Kidney tubule cell (primary cell): ENCODE results near the gene CCS.
"Not testable (repeated sequence)": the region's sequence is repeated elsewhere in the genome, so short reads cannot be mapped to it uniquely, and the experiment has no call there.

Experiments used
- DNase-seq: peaks from one replicate; pipeline ENCODE4 v3.0.0-alpha.2; 2018; ENCODE audit warnings: low spot score

CCS gene

GRCh38 chr11:66592457-66593302 lies at the start of gene CCS, which contains the start of gene CCDC87:
Gene CCS, plus strand, starts transcription at chr11:66593185. Its CDS starts 77 bp downstream, at chr11:66593262.
Gene CCDC87, minus strand, starts transcription at chr11:66593063. Its CDS starts 48 bp downstream, at chr11:66593015.
- peak; percentile 95 for DNase-seq

GRCh38 chr11:66543263-66544107 lies 49.5 kb upstream of the CCS start:
- no peak for DNase-seq

GRCh38 chr11:66544952-66545351 lies 48.0 kb upstream of the CCS start:
- DNase-seq: not testable (repeated sequence)

- DNase-seq: peak; percentile 98
Measured at GRCh38 chr11:66545701-66546367, 47.2 kb upstream of the CCS start, which contains the start of gene ZDHHC24. Gene ZDHHC24, minus strand, starts transcription at chr11:66546048. Its CDS starts 45 bp downstream, at chr11:66546003.

GRCh38 chr11:66546368-66546965 lies 46.5 kb upstream of the CCS start, which contains the start of gene ACTN3:
Gene ACTN3, plus strand, starts transcription at chr11:66546903. Its CDS starts 35 bp downstream, at chr11:66546938.
- DNase-seq: no peak

GRCh38 chr11:66546966-66547661 lies 45.9 kb upstream of the CCS start:
- no peak for DNase-seq

GRCh38 chr11:66547662-66548009 lies 45.3 kb upstream of the CCS start:
- no peak for DNase-seq

- no peak for DNase-seq
Measured at GRCh38 chr11:66548041-66548440, 44.9 kb upstream of the CCS start.

- no peak for DNase-seq
Measured at GRCh38 chr11:66548774-66549630, 44.0 kb upstream of the CCS start.

GRCh38 chr11:66549696-66550095 lies 43.3 kb upstream of the CCS start:
- DNase-seq: no peak

- no peak for DNase-seq
Measured at GRCh38 chr11:66550887-66551286, 42.1 kb upstream of the CCS start.

GRCh38 chr11:66554602-66555001 lies 38.4 kb upstream of the CCS start:
- DNase-seq: no peak

- DNase-seq: no peak
Measured at GRCh38 chr11:66555416-66555815, 37.6 kb upstream of the CCS start.

GRCh38 chr11:66556086-66556485 lies 36.9 kb upstream of the CCS start:
- no peak for DNase-seq

- DNase-seq: no peak
Measured at GRCh38 chr11:66557733-66558326, 35.2 kb upstream of the CCS start.

GRCh38 chr11:66559142-66559865 lies 33.7 kb upstream of the CCS start:
- no peak for DNase-seq

GRCh38 chr11:66559866-66560676 lies 32.9 kb upstream of the CCS start:
- no peak for DNase-seq
